ENCODE measurements around the gene KRT40.
"Not testable (repeated sequence)": the region's sequence is repeated elsewhere in the genome, so short reads cannot be mapped to it uniquely, and the experiment has no call there.

The KRT40 gene

GRCh38 chr17:40984226-40984625, at the start of gene KRT40:
Gene KRT40 (minus strand): TSS chr17:40984326. CDS start chr17:40984273, 53 bp downstream.
- DNase-seq (ENCODE audit: low spot score): no peak

- DNase-seq (ENCODE audit: low spot score): no peak
Measured at GRCh38 chr17:41029633-41030245, 45.6 kb upstream of the KRT40 start, which contains the start of gene KRTAP1-4. Gene KRTAP1-4 (minus strand): TSS chr17:41030195. CDS start chr17:41030078, 117 bp downstream.

GRCh38 chr17:41026715-41027471, 42.8 kb upstream of the KRT40 start, which contains the start of gene KRTAP1-5:
Gene KRTAP1-5 (minus strand): TSS chr17:41027208. CDS start chr17:41027155, 53 bp downstream.
- no peak for DNase-seq (ENCODE audit: low spot score)

GRCh38 chr17:41024697-41025096, 40.6 kb upstream of the KRT40 start:
- no peak for DNase-seq (ENCODE audit: low spot score)

GRCh38 chr17:41020336-41020735, 36.2 kb upstream of the KRT40 start:
- DNase-seq (ENCODE audit: low spot score): no peak

GRCh38 chr17:41019415-41019814, 35.3 kb upstream of the KRT40 start:
- DNase-seq (ENCODE audit: low spot score): no peak

- no peak for DNase-seq (ENCODE audit: low spot score)
Measured at GRCh38 chr17:41018541-41018940, 34.4 kb upstream of the KRT40 start.

GRCh38 chr17:41016578-41017215, 32.6 kb upstream of the KRT40 start:
- DNase-seq (ENCODE audit: low spot score): no peak

GRCh38 chr17:41015454-41015853, 31.3 kb upstream of the KRT40 start:
- no peak for DNase-seq (ENCODE audit: low spot score)

GRCh38 chr17:41013606-41014005, 29.5 kb upstream of the KRT40 start:
- no peak for DNase-seq (ENCODE audit: low spot score)

GRCh38 chr17:41013181-41013580, 29.1 kb upstream of the KRT40 start:
- no peak for DNase-seq (ENCODE audit: low spot score)

- DNase-seq (ENCODE audit: low spot score): no peak
Measured at GRCh38 chr17:41012326-41013120, 28.4 kb upstream of the KRT40 start.

GRCh38 chr17:41010441-41010840, 26.3 kb upstream of the KRT40 start:
- no peak for DNase-seq (ENCODE audit: low spot score)

GRCh38 chr17:41009936-41010335, 25.8 kb upstream of the KRT40 start:
- DNase-seq (ENCODE audit: low spot score): no peak

GRCh38 chr17:41009301-41009760, 25.2 kb upstream of the KRT40 start:
- DNase-seq (ENCODE audit: low spot score): no peak

- no peak for DNase-seq (ENCODE audit: low spot score)
Measured at GRCh38 chr17:41008811-41009210, 24.7 kb upstream of the KRT40 start, which contains the start of gene KRTAP3-1. Gene KRTAP3-1 (minus strand): TSS chr17:41009128. CDS start chr17:41009074, 54 bp downstream.

GRCh38 chr17:41004397-41004796, 20.3 kb upstream of the KRT40 start:
- DNase-seq (ENCODE audit: low spot score): no peak

GRCh38 chr17:41003926-41004325, 19.8 kb upstream of the KRT40 start:
- DNase-seq (ENCODE audit: low spot score): no peak

GRCh38 chr17:41002814-41003213, 18.7 kb upstream of the KRT40 start:
- DNase-seq (ENCODE audit: low spot score): no peak

GRCh38 chr17:41001795-41002194, 17.7 kb upstream of the KRT40 start:
- no peak for DNase-seq (ENCODE audit: low spot score)

- not testable (repeated sequence) for DNase-seq (ENCODE audit: low spot score)
Measured at GRCh38 chr17:40999563-40999962, 15.4 kb upstream of the KRT40 start, which contains the start of gene KRTAP3-2. Gene KRTAP3-2 (minus strand): TSS chr17:40999906. CDS start chr17:40999853, 53 bp downstream.

- no peak for DNase-seq (ENCODE audit: low spot score)
Measured at GRCh38 chr17:40997361-40997760, 13.2 kb upstream of the KRT40 start.

All from germinal center (tissue), 1 donor.